HepG2 (cell line): ENCODE results near the gene ATG9A. TPM values are rescaled to one million over a fixed set of nuclear protein-coding genes. Genes with fewer than 3 reads are reported as not detected.

Source experiments
- FOXC1 ChIP-seq: sonication (generic); formaldehyde crosslinking; IDR thresholded peaks from 2 replicates; pipeline ENCODE4 v1.8.0; 2022; ENCODE audit warnings: mild to moderate bottlenecking, missing genetic modification reagents, borderline replicate concordance
- GABPB1 ChIP-seq: IDR thresholded peaks from 2 replicates; pipeline ENCODE4 v1.6.1; 2016; ENCODE audit warnings: mild to moderate bottlenecking, missing genetic modification reagents, moderate library complexity, missing compliant biosample characterization
- GRHL1 ChIP-seq: sonication (generic); formaldehyde crosslinking; conservative IDR thresholded peaks from 2 replicates; pipeline ENCODE4 v1.8.0; 2022; ENCODE audit warnings: missing genetic modification reagents
- HOXA9 ChIP-seq: sonication (generic); formaldehyde crosslinking; IDR thresholded peaks from 2 replicates; pipeline ENCODE4 v1.8.1; 2022; ENCODE audit warnings: missing genetic modification reagents, mild to moderate bottlenecking, moderate library complexity, borderline replicate concordance
- NAIF1 ChIP-seq: sonication (generic); formaldehyde crosslinking; IDR thresholded peaks from 2 replicates; pipeline ENCODE4 v1.5.0; 2020; ENCODE audit warnings: mild to moderate bottlenecking, missing genetic modification reagents, borderline replicate concordance
- PITX1 ChIP-seq: sonication (generic); formaldehyde crosslinking; IDR thresholded peaks from 2 replicates; pipeline ENCODE4 v1.5.1; 2020; ENCODE audit warnings: mild to moderate bottlenecking, missing genetic modification reagents
- TARDBP ChIP-seq: sonication (generic); formaldehyde crosslinking; IDR thresholded peaks from 2 replicates; pipeline ENCODE4 v1.8.0; 2022; ENCODE audit warnings: mild to moderate bottlenecking, missing genetic modification reagents
- ZFP37 ChIP-seq: sonication (generic); formaldehyde crosslinking; IDR thresholded peaks from 2 replicates; pipeline ENCODE4 v1.4.0; 2020; ENCODE audit warnings: missing genetic modification reagents, borderline replicate concordance
- ZMYM3 ChIP-seq: sonication (generic); formaldehyde crosslinking; IDR thresholded peaks from 2 replicates; pipeline ENCODE4 v1.5.1; 2020; ENCODE audit warnings: mild to moderate bottlenecking, missing genetic modification reagents
- ZNF205 ChIP-seq: IDR thresholded peaks from 2 replicates; pipeline ENCODE4 v1.6.1; 2018; ENCODE audit warnings: missing biosample characterization, missing genetic modification reagents
- ZNF432 ChIP-seq: sonication (generic); formaldehyde crosslinking; IDR thresholded peaks from 2 replicates; pipeline ENCODE4 v1.5.0; 2020; ENCODE audit warnings: missing genetic modification reagents, mild to moderate bottlenecking, borderline replicate concordance
- ZNF598 ChIP-seq: sonication (generic); formaldehyde crosslinking; IDR thresholded peaks from 2 replicates; pipeline ENCODE4 v1.5.1; 2020; ENCODE audit warnings: mild to moderate bottlenecking, missing genetic modification reagents, borderline replicate concordance
- ZNF761 ChIP-seq: sonication (generic); formaldehyde crosslinking; conservative IDR thresholded peaks from 2 replicates; pipeline ENCODE4 v1.4.0; 2020; ENCODE audit warnings: mild to moderate bottlenecking, missing genetic modification reagents
- ZSCAN21 ChIP-seq: sonication (generic); formaldehyde crosslinking; IDR thresholded peaks from 2 replicates; pipeline ENCODE4 v1.8.0; 2022; ENCODE audit warnings: mild to moderate bottlenecking, missing genetic modification reagents, moderate library complexity, borderline replicate concordance
- polyA plus RNA-seq, 8 experiments: library from polyadenylated mRNA; depleted of rRNA in 3 of 8; stranded (reverse) in 7 of 8; unstranded in 1 of 8; fragments of >200 nt; fragmentation: Illumina TruSeq in 4 of 8; extraction: Trizol in 4 of 8; gene quantifications; 2 replicates each; pipeline versions ENCODE4 v1.2.1 to v1.2.3, GENCODE V29; 2011 to 2016; ENCODE audit warnings: low read depth in 4 of 8, missing spikeins in 1 of 8, mixed read lengths in 1 of 8; ENCODE audit not compliant: insufficient read depth in 1 of 8
- total RNA-seq, 5 experiments: library from RNA; depleted of rRNA; stranded (reverse); fragments of >200 nt; fragmentation: Illumina TruSeq; extraction: Trizol; gene quantifications; 2 replicates each; pipeline ENCODE4 v1.2.3, GENCODE V29; 2016; ENCODE audit warnings: low read depth in 1 of 5
- TF ChIP-seq, protein P1 (sequence below): sonication (generic); formaldehyde crosslinking; IDR thresholded peaks from 2 replicates; pipeline ENCODE4 v1.4.0; 2020; ENCODE audit warnings: mild to moderate bottlenecking, missing genetic modification reagents
- TF ChIP-seq, protein P2 (sequence below): sonication (generic); formaldehyde crosslinking; IDR thresholded peaks from 2 replicates; pipeline ENCODE4 v1.5.0; 2020; ENCODE audit warnings: mild to moderate bottlenecking, missing genetic modification reagents

Gene ATG9A
- total and polyA plus RNA-seq, 2 of the 13 experiments (the other 11 are each of a cell fraction or from before 2014, with no cell fraction given) = 35.0 to 131 TPM

- TF ChIP-seq ZNF432 (CRISPR knock-in tag) (no peak), ZSCAN21 (CRISPR knock-in tag) (peak; percentile 47; the same call in 1 of the 2 replicates), PITX1 (CRISPR knock-in tag) (peak; percentile 32; the same call in 1 of the 2 replicates), FOXC1 (CRISPR knock-in tag) (peak; percentile 4; the same call in 1 of the 2 replicates), ZNF205 (no peak; the same call in 1 of the 2 replicates), ZFP37 (CRISPR knock-in tag) (0 out of 2 replicates have a peak, but pooled peaks have one; percentile 19), ZNF598 (CRISPR knock-in tag) (no peak), TARDBP (CRISPR knock-in tag) (peak; percentile 73), NAIF1 (CRISPR knock-in tag) (no peak), GABPB1 (CRISPR knock-in tag) (peak; percentile 24; the same call in 1 of the 2 replicates), ZMYM3 (CRISPR knock-in tag) (peak; percentile 29), HOXA9 (no peak), ZNF761 (no peak), GRHL1 (CRISPR knock-in tag) (no peak)
- TF ChIP-seq, protein P1, sequence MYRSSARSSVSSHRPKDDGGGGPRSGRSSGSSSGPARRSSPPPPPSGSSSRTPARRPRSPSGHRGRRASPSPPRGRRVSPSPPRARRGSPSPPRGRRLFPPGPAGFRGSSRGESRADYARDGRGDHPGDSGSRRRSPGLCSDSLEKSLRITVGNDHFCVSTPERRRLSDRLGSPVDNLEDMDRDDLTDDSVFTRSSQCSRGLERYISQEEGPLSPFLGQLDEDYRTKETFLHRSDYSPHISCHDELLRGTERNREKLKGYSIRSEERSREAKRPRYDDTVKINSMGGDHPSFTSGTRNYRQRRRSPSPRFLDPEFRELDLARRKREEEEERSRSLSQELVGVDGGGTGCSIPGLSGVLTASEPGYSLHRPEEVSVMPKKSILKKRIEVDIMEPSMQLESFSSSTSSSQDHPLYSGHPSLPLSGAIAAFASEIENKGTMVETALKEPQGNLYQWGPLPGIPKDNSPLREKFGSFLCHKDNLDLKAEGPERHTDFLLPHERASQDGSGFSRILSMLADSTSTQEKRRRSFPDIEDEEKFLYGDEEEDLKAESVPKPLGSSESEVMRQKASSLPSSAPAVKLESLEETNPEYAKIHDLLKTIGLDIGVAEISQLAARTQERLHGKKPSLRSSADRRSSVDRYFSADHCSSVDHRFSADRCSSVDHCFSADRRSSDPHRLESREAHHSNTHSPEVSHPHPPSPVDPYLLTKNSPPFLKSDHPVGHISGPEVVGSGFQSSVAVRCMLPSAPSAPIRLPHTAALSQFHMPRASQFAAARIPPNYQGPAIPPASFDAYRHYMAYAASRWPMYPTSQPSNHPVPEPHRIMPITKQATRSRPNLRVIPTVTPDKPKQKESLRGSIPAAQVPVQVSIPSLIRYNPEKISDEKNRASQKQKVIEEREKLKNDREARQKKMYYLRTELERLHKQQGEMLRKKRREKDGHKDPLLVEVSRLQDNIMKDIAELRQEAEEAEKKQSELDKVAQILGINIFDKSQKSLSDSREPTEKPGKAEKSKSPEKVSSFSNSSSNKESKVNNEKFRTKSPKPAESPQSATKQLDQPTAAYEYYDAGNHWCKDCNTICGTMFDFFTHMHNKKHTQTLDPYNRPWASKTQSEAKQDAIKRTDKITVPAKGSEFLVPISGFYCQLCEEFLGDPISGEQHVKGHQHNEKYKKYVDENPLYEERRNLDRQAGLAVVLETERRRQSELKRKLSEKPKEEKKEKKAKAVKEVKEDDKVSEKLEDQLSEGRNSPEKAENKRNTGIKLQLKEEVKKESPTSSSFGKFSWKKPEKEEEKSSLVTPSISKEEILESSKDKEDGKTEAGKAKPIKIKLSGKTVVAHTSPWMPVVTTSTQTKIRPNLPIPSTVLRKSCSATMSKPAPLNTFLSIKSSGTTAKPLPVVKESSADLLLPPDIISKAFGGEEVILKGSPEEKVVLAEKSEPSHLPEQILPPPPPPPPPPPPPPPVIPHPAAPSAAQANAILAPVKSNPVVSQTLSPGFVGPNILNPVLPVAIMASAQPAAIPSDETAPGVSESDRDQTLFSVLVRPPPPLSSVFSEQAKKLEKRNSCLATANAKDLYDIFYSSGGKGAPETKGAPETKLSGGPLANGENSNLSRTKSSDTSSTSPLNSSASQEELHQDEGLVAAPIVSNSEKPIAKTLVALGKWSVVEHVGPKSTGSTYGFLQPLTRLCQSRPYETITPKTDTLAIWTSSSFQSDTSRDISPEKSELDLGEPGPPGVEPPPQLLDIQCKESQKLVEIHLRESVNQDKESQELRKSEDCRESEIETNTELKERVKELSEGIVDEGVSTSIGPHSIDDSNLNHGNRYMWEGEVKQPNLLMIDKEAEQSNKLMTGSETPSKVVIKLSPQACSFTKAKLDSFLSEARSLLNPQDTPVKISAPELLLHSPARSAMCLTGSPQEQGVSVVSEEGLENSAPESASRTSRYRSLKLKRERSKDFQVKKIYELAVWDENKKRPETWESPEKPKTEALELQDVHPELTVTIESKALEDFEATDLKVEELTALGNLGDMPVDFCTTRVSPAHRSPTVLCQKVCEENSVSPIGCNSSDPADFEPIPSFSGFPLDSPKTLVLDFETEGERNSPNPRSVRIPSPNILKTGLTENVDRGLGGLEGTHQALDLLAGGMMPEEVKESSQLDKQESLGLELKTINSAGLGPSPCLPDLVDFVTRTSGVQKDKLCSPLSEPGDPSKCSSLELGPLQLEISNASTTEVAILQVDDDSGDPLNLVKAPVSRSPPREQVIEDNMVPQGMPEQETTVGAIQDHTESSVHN = no peak
- TF ChIP-seq, protein P2, sequence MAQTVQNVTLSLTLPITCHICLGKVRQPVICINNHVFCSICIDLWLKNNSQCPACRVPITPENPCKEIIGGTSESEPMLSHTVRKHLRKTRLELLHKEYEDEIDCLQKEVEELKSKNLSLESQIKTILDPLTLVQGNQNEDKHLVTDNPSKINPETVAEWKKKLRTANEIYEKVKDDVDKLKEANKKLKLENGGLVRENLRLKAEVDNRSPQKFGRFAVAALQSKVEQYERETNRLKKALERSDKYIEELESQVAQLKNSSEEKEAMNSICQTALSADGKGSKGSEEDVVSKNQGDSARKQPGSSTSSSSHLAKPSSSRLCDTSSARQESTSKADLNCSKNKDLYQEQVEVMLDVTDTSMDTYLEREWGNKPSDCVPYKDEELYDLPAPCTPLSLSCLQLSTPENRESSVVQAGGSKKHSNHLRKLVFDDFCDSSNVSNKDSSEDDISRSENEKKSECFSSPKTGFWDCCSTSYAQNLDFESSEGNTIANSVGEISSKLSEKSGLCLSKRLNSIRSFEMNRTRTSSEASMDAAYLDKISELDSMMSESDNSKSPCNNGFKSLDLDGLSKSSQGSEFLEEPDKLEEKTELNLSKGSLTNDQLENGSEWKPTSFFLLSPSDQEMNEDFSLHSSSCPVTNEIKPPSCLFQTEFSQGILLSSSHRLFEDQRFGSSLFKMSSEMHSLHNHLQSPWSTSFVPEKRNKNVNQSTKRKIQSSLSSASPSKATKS (CRISPR knock-in tag) = no peak
Measured at GRCh38 chr2:219207884-219208740, 21.3 kb downstream of the ATG9A start (continued).
